NCI-H2227 (cell line): ENCODE results near the gene FOSL2.
A peak's percentile ranks its signal among the peaks of the same experiment; 100 is the strongest.

Source experiments
- DNase-seq: peaks from one replicate; lab custom pipeline; 2025; ENCODE audit not compliant: unreplicated experiment; lab: John Stamatoyannopoulos, UW

The FOSL2 gene

DNA sequence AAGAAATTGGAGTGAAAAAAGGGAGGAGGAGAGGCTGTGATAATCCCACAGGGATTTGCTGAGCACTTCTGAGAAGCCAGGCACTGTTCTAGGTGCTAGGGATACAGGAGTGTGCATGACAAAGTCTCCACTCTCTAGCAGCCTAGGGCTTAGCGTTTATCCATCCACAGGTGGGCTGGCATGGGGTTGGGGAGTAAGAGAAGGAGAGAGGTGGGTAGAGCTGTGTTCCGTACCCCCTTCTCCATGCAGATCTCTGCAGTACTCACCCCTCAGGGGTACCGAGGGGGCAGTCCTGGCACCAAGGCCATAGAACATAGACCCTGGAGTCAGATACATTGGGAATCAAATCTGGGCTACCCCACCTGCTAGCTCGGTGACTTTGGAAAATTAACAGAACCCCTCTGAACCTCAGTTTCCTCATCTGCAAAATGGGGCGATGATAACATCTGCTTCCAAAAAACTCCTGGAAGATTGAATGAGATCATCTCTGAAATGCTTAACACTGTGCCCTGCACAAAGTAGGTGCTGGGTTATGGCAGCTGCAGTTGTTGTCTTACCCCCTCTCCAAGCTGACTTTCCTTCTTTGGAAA, 18.6 kb downstream of the FOSL2 start:
- no peak for DNase-seq

DNA sequence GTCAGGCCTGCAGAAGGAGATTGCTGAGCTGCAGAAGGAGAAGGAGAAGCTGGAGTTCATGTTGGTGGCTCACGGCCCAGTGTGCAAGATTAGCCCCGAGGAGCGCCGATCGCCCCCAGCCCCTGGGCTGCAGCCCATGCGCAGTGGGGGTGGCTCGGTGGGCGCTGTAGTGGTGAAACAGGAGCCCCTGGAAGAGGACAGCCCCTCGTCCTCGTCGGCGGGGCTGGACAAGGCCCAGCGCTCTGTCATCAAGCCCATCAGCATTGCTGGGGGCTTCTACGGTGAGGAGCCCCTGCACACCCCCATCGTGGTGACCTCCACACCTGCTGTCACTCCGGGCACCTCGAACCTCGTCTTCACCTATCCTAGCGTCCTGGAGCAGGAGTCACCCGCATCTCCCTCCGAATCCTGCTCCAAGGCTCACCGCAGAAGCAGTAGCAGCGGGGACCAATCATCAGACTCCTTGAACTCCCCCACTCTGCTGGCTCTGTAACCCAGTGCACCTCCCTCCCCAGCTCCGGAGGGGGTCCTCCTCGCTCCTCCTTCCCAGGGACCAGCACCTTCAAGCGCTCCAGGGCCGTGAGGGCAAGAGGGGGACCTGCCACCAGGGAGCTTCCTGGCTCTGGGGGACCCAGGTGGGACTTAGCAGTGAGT, 19.4 kb downstream of the FOSL2 start:
- no peak for DNase-seq

DNA sequence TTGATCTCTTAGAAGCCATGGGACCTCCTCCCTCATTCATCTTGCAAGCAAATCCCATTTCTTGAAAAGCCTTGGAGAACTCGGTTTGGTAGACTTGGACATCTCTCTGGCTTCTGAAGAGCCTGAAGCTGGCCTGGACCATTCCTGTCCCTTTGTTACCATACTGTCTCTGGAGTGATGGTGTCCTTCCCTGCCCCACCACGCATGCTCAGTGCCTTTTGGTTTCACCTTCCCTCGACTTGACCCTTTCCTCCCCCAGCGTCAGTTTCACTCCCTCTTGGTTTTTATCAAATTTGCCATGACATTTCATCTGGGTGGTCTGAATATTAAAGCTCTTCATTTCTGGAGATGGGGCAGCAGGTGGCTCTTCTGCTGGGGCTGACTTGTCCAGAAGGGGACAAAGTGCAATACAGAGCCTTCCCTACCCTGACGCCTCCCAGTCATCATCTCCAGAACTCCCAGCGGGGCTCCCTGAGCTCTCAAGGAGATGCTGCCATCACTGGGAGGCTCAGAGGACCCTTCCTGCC, 20.0 kb downstream of the FOSL2 start:
- DNase-seq: no peak

DNA sequence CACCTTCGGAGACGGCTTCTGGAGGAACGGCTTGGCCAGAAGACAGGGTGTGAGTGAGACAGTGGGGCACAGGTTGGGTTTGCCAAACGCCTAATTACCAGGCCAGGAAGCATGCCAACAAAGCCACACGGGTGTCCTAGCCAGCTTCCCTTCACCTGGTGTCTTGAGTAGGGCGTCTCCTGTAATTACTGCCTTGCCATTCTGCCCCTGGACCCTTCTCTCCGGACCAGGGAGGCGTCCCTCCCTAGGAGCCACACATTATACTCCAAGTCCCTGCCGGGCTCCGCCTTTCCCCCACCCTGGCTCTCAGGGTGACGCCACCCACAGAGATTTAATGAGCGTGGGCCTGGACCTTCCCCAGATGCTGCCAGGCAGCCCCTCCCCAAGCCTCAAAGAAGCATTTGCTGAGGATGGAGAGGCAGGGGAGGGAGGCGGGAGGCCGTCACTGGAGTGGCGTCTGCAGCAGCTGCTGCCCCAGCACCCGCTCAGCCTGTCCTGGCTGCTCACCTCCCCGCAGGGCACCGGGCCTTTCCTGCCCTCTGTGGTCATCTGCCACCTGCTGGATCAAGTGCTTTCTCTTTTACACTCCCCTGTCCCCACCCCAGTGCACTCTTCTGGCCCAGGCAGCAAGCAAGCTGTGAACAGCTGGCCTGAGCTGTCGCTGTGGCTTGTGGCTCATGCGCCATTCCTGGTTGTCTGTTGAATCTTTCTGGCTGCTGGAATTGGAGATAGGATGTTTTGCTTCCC, 20.7 kb downstream of the FOSL2 start:
- DNase-seq: peak; percentile 58

DNA sequence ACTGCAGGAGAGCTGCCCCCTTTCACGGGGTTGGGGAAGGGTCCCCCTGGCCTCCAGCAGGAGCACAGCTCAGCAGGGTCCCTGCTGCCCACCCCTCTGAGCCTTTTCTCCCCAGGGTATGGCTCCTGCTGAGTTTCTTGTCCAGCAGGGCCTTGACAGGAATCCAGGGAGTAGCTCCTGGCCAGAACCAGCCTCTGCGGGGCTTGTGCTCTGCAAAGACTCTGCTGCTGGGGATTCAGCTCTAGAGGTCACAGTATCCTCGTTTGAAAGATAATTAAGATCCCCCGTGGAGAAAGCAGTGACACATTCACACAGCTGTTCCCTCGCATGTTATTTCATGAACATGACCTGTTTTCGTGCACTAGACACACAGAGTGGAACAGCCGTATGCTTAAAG, 21.2 kb downstream of the FOSL2 start:
- peak; percentile 48 for DNase-seq

DNA sequence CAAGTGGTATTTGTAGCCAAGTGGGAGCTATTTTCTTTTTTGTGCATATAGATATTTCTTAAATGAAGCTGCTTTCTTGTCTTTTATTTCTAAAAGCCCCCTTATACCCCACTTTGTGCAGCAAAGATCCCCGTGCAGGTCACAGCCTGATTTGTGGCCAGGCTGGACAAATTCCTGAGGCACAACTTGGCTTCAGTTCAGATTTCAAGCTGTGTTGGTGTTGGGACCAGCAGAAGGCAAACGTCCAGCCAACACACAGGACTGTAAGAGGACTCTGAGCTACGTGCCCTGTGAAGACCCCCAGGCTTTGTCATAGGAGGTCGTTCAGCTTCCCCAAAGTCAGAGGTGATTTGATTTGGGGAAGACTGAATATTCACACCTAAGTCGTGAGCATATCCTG, 21.9 kb downstream of the FOSL2 start:
- no peak for DNase-seq

DNA sequence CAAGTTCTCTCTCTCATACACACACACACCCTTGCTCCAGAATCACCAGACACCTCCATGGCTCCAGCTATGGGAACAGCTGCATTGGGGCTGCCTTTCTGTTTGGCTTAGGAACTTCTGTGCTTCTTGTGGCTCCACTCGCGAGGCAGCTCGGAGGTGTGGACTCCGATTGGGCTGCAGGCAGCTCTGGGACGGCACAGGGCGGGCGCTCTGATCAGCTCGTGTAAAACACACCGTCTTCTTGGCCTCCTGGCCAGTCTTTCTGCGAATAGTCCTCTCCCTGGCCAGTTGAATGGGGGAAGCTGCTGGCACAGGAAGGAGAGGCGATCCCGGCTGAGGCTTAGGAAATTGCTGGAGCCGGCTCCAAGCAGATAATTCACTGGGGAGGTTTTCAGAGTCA, 22.4 kb downstream of the FOSL2 start:
- no peak for DNase-seq

DNA sequence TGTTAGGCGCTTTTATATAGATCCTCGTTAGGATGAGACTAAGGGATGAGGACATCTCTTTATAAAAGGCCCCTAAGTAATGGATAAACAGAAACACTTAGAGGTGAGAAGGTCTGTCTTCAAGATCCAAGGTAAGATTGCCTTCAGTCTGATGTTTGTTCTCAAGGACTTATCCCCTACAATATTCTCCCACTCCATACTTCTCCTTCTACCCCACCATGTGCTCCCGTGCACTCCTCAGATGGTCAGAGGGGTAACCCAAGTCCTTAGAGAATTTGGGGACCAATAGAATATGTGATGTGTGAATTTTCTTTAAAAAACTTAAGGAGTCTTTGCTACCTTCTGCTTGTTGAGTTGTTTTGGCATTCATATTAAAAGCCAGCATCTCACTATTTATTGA, 23.1 kb downstream of the FOSL2 start:
- DNase-seq: no peak

DNA sequence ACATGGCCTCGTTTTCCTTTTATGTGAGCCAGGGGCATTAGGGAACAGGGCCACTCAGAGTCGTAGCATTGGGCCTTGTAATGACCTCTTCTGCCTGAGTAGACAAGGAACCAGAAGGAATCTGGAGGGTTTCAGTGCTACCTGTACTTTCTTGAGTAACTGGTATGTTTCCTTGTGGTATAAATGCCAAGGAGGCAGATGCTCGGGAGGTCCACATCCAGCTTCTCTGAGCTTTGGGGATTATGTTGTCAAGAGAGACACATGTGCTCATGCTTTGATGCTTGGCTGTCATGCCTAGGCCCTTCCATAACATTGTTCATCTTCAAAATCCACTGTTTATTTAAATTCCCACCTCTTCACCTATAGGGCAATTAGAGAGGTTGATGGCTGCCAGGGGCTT, 26.3 kb downstream of the FOSL2 start:
- no peak for DNase-seq

DNA sequence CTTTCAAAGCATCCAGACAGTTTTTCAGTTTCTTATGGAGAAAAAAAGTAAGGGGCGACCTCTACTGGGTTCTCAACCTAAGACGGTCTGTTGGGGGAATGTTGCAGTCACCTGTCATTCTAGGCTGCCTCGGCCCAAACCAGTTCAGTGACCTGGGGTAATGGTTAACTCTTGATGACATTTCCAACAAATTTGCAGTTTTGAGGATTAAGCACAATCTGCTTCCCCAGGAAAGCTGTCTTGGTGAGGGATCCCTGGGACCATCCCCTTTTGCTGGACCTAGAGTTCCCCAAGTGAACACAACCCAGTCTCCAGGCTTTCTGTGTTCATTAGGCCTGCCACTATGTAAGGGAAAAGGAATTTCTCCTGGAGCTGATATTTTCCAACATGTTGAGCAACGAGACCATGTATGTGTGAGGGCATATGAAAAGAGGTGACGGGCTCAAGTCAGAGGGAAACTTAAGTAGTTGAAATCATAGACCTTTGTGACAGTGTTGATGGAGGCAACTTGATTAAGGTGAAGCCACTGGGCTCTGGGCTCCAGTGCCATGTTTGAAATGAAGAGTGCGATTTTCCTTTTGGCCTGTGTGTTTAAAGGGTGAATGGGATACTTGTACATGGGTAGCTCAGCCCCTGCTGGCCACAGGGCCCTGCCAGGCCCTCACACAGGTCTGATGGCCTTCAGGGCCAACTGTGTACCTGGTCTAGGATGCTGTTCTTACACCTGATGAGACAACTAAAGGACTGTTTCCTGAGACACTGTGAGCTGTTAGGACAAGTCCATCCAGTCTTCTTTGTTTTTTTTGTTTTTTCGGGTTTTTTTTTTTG, 27.0 kb downstream of the FOSL2 start:
- DNase-seq: no peak

DNA sequence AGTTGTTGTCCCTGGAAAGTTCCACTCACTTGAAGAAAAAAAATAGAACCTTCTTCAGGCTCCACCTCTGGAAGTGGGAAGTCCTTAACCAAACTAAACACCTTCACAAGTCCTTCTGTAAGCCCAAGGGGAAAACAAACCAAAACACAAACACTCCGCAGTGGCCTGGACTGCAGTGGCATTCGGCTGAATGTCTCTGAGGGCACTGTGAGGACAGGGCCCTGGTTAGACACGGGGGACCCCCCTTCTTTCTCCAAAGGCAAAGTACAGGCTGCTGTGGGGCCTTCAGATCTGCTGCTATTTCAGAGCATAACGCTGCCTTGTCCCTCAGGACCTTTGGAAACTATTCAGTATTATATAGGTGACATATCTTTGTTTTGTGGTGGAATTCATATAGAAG, 28.1 kb downstream of the FOSL2 start:
- DNase-seq: no peak

DNA sequence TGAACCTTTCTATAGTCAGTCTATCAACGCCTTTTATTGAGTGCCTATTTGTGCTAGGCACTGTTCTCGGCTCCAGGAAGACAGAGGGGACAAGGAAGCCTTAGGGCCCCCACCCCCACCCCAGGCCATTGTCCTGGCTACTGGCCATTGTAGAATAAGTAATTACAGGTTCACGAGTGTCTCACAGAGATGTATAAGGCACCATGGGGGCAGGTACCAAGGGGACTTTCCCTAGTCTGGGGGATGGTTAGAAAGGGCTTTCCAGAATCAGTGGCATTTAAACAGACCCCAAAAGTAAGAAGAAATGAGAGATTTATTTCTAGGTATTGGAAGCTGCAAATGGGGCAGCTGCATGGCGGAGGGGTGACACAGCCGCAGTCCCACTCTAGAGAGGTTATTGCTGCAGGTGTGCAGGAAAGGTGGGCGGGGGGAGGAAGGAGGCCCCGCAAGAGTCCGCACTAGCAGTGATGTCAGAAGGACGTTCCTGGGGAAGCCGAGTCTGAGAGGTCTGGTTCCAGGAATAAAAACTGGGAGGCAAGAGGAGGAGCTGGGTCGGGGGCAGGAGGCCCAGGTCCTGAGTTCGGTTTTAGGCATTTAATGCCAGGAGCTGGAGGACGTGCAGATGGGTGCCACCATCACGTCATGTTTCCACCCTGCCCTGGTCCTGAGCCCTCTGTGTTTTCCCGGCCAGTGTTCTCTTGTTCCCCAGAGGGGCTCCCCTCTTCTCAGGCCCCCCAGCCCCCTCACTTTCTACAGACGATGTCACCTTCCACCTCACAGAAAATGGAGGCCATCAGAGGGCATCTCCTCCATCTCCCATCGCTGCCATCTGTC, 30.5 kb downstream of the FOSL2 start:
- no peak for DNase-seq

DNA sequence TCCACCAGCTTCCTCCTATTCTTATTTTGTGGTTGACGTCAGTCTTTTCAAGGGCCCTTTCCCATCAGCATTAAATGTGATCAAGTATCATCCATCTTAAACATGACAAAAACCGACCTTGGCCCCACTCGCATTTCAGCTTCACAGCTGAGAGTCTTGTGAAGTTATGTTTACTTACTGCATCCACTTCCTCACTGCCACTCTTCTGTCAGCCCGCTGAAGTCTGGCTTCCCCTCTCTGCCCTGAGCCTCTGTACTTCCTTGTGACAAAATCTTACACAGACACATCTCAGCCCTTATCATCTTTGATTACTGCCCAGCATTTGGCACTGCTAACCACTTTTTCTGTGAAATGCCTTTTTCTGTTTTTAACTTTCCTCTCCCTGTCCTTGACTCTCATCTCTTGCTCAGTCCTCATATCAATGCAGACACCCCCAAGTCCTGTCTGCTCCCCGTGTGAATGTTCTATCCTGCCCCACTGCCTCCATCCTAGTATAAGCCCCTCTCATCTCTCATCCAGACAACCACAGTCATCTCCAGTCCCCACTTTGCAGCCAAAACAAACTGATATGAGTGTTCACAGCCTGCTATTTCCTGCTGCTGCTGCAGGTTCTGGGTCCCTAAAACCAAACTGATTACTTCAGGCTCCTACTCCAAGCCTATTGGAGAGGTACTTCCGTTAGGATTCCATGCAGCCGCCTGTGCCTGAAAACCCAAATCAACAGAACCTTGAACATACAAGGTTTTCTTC, 31.4 kb downstream of the FOSL2 start:
- DNase-seq: no peak

DNA sequence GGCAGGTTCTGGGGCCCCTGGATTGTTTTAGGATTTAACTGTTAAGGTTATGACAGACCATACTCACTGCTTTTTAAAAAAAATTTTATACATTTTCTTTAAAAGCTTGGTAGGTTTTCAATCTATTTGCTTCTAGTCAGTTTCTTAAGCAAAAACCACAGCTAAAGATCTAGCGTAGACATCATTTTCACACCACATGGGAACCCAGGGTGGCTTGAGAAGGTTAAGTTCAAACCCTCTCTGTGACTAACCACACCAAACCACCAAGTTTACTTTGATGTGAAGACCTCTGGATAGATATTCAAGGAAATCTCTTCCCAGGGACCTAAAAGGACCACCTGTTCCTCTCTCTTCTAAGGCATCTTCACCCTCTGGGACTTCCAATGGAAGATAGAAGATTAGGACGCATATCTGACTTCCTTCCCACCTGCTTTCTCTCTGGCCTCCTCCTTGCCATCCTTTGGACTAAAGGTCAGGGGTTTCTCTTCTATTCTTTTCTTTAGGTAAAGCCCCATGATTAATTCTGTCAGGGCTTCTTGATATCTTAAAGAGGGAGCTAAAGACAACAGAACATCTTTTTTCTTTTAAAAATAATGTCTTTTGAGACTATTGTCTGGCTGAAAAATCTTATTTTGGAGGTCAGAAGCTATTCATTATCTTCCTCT, 32.3 kb downstream of the FOSL2 start:
- DNase-seq: no peak

DNA sequence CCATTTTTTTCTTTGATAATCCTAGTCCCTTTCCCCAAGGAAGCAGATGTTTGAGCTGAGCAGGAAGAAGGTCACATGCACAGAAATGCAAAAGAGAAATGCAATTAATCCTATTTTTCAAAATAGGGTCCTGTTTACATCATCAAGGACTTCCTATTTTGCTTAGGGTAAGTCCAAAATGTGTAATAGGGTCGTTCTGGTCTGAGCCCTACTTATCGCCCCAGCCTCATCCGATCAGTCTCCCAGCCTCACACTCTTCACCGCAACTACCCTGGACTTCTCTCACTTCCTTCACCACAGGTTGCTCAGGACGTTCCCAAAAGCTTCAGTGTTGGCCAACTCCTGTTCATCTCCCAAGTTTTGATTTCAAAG, 32.8 kb downstream of the FOSL2 start:
- no peak for DNase-seq

DNA sequence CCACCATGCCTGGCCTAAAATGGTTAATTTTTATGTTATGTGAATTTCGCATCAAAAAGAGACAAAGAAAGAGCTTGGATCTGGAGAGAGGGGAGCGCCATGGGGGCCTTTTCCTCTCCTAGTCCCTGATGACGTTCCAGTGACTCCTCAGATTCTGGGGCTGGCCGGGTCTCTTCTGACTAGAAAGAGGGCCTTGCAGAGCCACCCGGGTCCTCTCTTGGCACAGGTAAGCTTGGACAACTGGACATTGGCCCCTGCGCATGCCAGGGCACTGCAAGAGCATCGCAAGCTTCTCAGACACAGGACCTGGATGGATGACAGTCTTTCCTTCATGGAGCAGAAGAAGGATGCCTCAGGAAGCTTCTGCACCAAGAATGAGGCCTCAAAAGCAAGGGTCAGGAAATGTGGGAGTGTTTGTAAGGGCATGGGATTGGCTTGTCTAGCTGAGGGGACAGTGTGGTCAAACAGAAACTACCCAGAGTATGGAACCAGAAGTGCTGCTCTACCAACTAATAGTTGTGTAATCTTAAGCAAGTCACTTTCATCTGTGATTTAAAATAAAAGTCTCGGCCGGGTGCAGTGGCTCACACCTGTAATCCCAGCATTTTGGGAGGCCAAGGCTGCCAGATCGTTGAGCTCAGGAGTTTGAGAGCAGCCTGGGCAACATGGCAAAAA, 35.2 kb downstream of the FOSL2 start:
- DNase-seq: no peak

DNA sequence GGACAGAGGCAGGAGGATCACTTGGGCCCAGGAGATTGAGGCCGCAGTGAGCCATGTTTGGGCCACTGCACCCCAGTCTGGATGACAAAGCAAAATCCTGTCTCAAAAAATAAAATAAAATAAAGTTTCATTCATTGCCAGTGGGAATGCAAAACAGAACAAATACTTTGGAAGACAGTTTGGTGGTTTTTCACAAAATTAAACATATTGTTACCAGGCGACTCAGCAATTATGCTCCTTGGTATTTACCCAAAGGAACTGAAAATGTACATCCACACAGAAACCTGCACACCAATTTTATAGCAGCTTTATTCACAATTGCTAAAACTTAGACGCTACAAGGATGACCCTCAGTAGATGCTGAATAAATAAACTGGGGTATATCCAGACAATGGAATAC, 35.8 kb downstream of the FOSL2 start:
- DNase-seq: no peak

DNA sequence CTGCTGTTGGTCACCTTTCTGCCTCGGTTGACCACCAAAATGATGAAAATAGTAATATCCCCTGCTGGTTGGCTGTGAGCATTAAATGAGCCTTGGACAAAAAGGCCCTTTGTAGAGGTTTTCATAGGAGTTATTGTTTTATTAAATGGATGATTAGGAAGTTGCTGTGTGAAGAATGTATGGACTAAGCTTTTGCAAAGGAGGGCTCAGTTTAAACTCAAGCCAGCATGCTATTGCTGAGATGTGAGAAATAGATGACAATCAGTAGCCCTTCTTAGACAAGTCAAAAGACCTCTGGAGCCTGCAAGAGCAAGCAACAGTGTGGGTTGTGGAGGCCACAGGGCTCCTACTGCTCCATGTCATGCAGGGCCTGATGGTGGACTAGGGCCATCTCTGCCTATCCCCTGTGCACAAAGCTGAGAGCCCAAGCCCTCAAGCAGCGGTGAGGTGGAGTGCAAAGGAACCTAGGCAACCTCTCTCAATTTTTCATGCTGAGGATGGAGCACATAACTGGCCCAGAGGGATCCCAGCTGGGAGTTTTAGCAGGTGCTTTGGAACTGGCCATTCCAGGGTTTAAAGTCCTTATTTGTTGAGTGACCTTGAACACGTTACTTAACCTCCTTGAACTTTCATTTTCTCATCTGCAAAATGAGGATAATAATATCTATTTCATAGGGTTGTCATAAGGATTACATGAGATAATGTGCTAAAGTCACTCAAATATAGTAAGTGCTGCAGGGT, 37.1 kb downstream of the FOSL2 start:
- no peak for DNase-seq
